ENCODE data around the gene ARHGAP42. TPM values are rescaled to one million over a fixed set of nuclear protein-coding genes. Genes with fewer than 3 reads are reported as not detected.

ARHGAP42 gene
- total and polyA plus RNA-seq, 4 donors: 3.8 to 17.2 (median 12.0) TPM

GRCh38 chr11:100760744-100761143 is 73.7 kb downstream of the ARHGAP42 start:
- H3K4me1 ChIP-seq (ENCODE audit: control insufficient read depth in 4 of 4, insufficient read depth in 4 of 4, low read length in 3 of 4): peaks cover 0 to 16% (median 10%) of the 10 kb centered on the region in 4 donors
- no peaks in the 10 kb centered on the region for H3K36me3 ChIP-seq (ENCODE audit: control insufficient read depth in 4 of 4, insufficient read depth in 3 of 4, low read depth in 1 of 4, low read length in 3 of 4)
- no peak overlapping the region for H3K27ac ChIP-seq (ENCODE audit: low read depth in 1 of 2, low read length in 2 of 2)
- no peaks in the 10 kb centered on the region for H3K9me3 ChIP-seq (ENCODE audit: control insufficient read depth in 4 of 4, low read length in 3 of 4)
- no peak overlapping the region for H3K4me3 ChIP-seq (ENCODE audit: low read depth in 1 of 3, low read length in 3 of 3)
- no peaks in the 10 kb centered on the region for H3K27me3 ChIP-seq (ENCODE audit: control insufficient read depth in 4 of 4, insufficient read depth in 4 of 4, low read length in 3 of 4)
- DNase-seq (ENCODE audit: low spot score): no peak
- no peak overlapping the region for H3K9ac ChIP-seq (ENCODE audit: low read depth in 1 of 2, low read length in 2 of 2)
- TF ChIP-seq HNF4A (conservative IDR thresholded peaks at IDR 0.05) (no peak), ATF3 (IDR thresholded peaks at IDR 0.05) (no peak), FOXA1 (IDR thresholded peaks at IDR 0.05) (no peak), TAF1 (conservative IDR thresholded peaks at IDR 0.05) (no peak), JUND (IDR thresholded peaks at IDR 0.05) (no peak), YY1 (IDR thresholded peaks at IDR 0.05) (no peak), FOXA2 (IDR thresholded peaks at IDR 0.05) (no peak), RXRA (IDR thresholded peaks at IDR 0.05) (no peak), SP1 (IDR thresholded peaks at IDR 0.05) (no peak), REST (IDR thresholded peaks at IDR 0.05) (no peak), EGR1 (IDR thresholded peaks at IDR 0.05; ENCODE audit: low read depth in 2 of 2) (no peak), HNF4G (IDR thresholded peaks at IDR 0.05) (no peak), NR2F2 (IDR thresholded peaks at IDR 0.05) (no peak), GABPA (IDR thresholded peaks at IDR 0.05 in 1 of 2, conservative IDR thresholded peaks at IDR 0.05 in 1 of 2) (no peak), RAD21 (IDR thresholded peaks at IDR 0.05) (no peak), CTCF (IDR thresholded peaks at IDR 0.05; ENCODE audit: low read depth, low read length, missing input control) (no peak)
- TF ChIP-seq, protein P1, sequence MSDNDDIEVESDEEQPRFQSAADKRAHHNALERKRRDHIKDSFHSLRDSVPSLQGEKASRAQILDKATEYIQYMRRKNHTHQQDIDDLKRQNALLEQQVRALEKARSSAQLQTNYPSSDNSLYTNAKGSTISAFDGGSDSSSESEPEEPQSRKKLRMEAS (IDR thresholded peaks at IDR 0.05): no peak
- TF ChIP-seq, protein P2, sequence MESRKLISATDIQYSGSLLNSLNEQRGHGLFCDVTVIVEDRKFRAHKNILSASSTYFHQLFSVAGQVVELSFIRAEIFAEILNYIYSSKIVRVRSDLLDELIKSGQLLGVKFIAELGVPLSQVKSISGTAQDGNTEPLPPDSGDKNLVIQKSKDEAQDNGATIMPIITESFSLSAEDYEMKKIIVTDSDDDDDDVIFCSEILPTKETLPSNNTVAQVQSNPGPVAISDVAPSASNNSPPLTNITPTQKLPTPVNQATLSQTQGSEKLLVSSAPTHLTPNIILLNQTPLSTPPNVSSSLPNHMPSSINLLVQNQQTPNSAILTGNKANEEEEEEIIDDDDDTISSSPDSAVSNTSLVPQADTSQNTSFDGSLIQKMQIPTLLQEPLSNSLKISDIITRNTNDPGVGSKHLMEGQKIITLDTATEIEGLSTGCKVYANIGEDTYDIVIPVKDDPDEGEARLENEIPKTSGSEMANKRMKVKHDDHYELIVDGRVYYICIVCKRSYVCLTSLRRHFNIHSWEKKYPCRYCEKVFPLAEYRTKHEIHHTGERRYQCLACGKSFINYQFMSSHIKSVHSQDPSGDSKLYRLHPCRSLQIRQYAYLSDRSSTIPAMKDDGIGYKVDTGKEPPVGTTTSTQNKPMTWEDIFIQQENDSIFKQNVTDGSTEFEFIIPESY (IDR thresholded peaks at IDR 0.05): no peak

All from liver (tissue), 9 donors.